NCI-H2029 treated with DMSO at 0.1 percent for 48 hours (cell line): ENCODE results near the gene PIP4K2A.

Experiments used
- DNase-seq: peaks from one replicate; lab custom pipeline; 2025; lab: John Stamatoyannopoulos, UW

Gene PIP4K2A

DNA sequence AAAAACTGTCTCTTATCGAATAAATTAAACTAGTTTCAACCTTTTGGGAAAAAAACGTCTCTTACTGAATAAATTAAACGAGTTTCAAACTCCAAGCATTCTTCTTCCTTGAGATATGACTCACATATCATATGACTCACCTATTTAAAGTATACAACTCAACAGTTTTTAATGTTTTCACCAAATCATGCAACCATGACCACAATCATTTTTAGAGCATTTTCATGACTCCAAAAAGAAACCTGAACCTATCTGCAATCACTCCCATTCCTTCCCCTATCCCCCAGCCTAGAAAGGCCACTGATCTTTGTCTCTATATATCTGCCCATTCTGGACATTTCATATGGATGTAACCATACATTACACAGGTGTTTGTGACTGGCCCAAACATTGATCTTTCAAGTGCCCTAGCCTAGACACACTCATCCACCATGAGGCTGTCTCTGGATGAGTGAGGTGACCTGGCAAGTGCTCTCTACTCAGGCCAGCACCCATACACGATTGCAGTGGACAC lies 115.3 kb downstream of the PIP4K2A start:
- DNase-seq: no peak

DNA sequence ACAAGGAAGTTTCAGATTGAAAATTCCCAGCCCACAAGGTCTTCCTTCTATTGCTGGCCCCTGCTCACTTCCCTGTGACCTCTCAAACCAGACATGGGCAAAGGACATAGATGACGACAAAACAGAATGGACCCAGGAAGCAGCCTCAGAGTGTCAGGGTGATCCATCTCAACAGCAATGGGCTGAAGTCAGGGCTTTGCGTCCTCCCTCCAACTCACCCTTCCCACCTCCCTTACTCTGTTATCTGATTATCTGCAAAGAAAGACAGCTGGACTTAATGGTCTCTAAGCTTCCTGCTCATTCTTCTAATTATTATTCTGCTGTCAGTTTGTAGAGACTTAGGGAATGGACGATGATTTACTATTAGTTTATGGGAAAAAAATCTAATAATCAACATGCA lies 115.9 kb downstream of the PIP4K2A start:
- no peak for DNase-seq

DNA sequence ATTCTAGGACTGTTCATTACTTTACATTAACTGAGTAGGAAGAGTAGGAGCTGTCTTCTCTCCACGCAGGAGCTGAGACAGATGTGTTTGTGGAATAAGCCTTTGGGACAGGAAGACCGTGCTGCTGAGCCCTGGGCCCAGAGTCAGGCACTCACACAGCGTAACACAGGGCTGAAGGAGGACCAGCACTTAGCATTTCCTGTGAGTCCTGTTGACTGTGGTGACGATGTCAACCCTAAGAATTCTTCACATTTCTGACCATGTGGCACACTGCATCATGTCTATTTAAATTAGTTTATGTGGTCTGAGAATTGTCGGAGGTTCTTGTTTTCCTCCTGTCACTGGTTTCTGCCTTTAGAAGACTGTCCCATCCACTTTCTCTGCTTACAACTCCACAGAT lies 117.2 kb downstream of the PIP4K2A start:
- DNase-seq: no peak

GRCh38 chr10:22593636-22594198 lies 120.7 kb downstream of the PIP4K2A start:
- DNase-seq: no peak

DNA sequence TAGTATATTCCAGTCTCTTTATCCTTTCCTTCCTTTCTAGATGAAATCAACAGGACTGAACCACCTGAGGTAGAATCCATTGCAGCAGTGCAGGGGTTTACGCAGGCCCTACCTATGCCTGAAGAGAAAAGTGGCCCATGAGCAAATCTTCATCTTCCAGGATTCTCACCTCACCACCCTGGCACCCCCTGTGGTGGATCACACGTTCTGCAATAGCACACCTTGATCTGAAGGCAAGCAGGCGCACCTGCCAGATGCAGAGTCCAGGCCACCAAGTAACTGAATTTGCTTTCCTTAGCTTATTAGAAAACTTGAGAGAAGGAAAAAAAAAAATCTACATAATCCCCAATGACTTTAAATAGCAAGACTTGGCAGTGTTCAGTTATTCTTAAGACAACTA lies 121.4 kb downstream of the PIP4K2A start:
- no peak for DNase-seq

- DNase-seq: no peak
Observed at GRCh38 chr10:22589851-22590514, 124.4 kb downstream of the PIP4K2A start.

GRCh38 chr10:22588462-22588861 lies 125.9 kb downstream of the PIP4K2A start:
- no peak for DNase-seq

GRCh38 chr10:22583683-22584082 lies 130.7 kb downstream of the PIP4K2A start:
- no peak for DNase-seq

DNA sequence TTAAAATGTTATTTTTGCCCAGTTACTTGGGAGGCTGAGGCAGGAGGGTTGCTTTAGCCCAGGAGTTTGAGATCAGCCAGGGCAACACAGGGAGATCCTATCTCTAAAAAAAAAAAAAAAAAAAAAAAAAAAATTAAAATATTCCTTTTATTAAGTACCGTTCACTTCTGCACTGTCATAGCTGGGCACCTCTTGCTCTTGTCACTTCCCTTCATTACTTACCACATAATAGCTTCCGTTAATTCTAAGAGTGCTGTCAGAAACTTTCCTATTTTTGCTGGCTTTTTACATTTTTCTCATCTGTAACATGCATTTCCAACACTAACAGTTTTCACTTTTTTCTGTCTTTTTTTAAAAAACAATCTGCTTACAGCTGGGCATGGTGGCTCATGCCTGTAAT lies 132.9 kb downstream of the PIP4K2A start:
- DNase-seq: no peak

DNA sequence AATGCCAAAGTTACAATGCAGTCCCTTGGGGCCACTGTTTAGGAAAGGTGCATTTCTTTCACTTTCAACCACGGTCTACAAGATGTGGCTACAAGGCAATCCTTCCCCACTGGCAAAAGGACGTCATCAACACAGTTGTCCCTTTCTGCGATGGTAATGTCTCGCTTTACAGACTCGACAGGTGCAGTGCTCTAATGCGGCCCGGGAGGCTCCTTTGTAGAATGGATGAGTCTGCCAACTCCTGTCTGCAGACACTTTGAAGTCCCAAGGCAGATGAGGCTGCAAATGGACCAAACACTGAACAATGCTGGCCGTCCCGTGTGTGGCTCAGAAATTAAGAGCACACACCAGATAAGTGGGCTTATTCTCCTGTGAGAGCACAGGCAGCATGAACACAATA lies 133.7 kb downstream of the PIP4K2A start:
- DNase-seq: no peak

GRCh38 chr10:22579826-22580225 lies 134.6 kb downstream of the PIP4K2A start:
- no peak for DNase-seq

- no peak for DNase-seq
Observed at GRCh38 chr10:22573820-22574569, 140.4 kb downstream of the PIP4K2A start.

- no peak for DNase-seq
Observed at GRCh38 chr10:22570733-22571430, 143.5 kb downstream of the PIP4K2A start.

- no peak for DNase-seq
Observed at GRCh38 chr10:22570234-22570633, 144.1 kb downstream of the PIP4K2A start.

DNA sequence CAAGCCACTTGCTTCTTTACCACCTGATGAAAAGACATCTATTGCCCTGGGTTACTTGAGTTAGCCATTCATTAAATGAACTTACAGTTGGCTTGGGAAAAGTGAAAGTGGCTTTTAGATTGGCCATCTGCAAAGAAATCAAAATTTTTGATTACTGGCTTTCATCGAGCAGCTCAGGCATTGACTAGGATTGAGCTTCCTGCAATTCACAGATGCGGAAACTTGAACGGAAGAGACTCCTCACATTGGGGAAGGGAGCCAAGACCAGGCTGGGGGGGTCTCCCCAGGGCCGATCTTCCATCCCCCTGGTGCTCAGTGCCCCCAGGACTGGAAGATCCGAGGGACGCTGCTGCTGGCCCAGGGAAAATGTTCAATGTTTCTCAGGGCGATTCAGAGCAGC lies 145.4 kb downstream of the PIP4K2A start:
- DNase-seq: no peak

DNA sequence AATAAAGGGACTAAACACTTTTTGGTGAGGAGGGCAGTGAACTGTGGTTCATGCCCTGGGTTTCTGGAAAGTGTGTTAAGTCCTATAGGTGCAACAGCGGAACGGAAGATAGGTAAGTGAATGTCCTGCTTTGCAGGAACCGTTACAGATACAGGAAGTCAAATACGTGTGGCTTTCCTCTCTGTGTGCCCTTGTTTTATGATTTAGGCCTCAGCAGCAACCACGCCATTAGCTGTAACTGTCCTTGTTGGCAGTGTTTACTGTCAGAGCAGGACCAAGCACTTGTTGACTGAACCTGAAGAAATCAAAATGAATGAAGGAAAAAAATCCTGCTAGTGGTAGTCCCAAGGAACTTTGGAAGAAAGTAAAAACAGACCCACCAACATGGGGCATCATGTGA lies 150.3 kb downstream of the PIP4K2A start:
- DNase-seq: no peak

- DNase-seq: no peak
Observed at GRCh38 chr10:22561909-22562308, 152.5 kb downstream of the PIP4K2A start.

GRCh38 chr10:22560913-22561239 lies 153.5 kb downstream of the PIP4K2A start:
- no peak for DNase-seq

DNA sequence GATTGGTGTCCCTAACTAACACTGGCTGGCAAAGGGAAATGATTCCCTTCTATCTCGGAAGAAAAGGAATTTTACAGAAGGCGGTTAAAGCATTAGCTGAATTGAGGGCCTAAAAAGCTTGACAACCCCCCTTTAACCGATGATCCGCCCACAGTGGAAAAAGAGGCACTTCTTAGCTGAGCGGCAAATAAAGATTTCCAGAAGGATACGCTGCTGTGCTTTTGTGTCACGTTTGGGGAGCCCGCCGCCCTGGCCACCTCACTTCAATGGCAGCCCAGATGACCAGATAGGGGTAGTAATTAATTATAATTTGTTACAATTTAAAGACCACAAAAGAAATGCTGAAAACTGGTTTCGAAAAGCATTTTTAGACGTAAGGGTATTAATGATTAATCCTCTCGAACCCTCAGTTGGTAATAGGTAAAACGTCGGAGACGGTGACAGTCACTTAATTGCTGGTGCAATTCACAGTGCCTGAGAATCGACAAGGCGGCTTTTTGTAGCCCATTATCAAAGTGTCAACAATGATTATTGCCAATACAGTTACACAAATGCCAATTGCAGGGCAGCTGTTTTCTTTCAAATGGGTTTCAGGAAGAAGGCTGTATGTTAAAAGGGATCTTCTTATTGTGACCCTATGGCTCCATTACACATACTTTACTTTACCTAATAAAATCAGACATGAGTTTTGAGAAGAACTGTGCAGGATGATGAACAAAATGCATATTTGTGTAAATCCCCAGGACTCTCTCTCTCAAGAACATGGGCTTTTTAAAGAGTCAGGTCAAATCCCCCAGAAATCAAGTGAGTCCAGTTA lies 154.1 kb downstream of the PIP4K2A start:
- no peak for DNase-seq

DNA sequence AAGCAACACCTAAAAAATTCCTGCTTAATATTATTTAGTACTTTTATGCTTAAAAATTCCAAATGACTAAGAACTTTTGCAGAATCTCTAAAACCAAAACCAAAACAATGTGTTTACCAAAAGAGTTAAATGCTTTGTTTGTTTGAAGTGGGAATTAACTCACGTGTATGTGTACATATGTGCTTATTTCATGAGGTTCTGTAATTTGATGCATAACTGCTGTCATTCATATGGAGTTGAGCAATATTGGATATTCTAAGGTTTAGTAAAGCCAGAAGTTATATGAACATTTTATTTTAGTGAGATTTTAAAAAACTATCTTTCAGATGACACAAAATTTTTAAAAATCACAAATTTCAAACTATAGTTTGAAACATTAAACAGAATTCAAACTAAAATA lies 157.1 kb downstream of the PIP4K2A start:
- DNase-seq: no peak

DNA sequence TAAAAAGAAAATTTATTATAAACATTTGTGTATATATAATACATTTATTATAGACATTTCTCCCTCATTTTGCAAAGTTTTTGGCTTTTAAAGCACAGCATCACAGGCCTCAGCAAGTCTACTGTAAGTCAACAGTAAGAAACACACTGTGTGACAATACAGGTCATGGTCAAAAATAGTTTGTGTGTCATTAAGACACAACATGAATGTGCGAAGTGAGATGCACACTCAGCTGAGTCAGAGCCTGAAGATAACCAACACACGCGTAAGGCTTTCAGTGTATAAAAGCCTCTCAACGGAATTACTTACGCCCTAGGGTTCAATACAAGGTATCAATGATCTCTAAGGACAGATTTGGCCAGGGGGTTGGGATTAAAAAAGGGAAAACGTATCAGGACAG lies 157.6 kb downstream of the PIP4K2A start:
- no peak for DNase-seq
